ENCODE data around the gene MRPL9. TPM values are rescaled to one million over a fixed set of nuclear protein-coding genes. Genes with fewer than 3 reads are reported as not detected.

MRPL9 gene
- total RNA-seq, 2 experiments from 2014 or later = 152 to 164 TPM

DNA sequence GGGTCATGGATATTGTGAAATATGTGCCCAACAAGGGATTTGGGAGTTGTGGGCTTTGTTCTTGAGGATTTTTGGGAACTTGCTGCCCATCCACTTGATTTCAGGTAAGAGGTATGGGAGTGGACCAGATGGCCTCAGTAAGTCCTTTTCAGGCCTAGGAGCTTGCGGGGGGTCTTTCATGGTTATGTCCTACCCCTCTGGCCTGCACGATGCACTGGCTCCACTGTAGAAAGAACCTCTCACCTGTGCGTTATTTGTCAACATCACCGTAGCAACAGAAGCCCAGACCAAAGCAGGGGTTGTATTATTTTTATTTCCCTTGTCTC, 33.4 kb downstream of the MRPL9 start:
- Histone ChIP-seq H3K27ac (ENCODE audit: low read depth in 1 of 2, low read length in 2 of 2) (no peak overlapping the region), H3K36me3 (ENCODE audit: insufficient read depth, low read length) (no peaks in the 10 kb centered on the region), H3K27me3 (ENCODE audit: control insufficient read depth in 1 of 2, insufficient read depth in 2 of 2, low read length in 2 of 2) (peaks cover 12 to 37% of the 10 kb centered on the region in 2 experiments), H3K4me1 (ENCODE audit: insufficient read depth, low read length) (no peaks in the 10 kb centered on the region), H3K9me3 (ENCODE audit: control insufficient read depth in 1 of 2, insufficient read depth in 1 of 2, low read length in 2 of 2) (no peaks in the 10 kb centered on the region), H3K4me3 (ENCODE audit: low read length) (no peak overlapping the region)
- POLR2A ChIA-PET = no interaction called here
- DNase-seq (no peak), ATAC-seq (ENCODE audit: poor library complexity) (no peak)
- TF ChIP-seq, protein P1, sequence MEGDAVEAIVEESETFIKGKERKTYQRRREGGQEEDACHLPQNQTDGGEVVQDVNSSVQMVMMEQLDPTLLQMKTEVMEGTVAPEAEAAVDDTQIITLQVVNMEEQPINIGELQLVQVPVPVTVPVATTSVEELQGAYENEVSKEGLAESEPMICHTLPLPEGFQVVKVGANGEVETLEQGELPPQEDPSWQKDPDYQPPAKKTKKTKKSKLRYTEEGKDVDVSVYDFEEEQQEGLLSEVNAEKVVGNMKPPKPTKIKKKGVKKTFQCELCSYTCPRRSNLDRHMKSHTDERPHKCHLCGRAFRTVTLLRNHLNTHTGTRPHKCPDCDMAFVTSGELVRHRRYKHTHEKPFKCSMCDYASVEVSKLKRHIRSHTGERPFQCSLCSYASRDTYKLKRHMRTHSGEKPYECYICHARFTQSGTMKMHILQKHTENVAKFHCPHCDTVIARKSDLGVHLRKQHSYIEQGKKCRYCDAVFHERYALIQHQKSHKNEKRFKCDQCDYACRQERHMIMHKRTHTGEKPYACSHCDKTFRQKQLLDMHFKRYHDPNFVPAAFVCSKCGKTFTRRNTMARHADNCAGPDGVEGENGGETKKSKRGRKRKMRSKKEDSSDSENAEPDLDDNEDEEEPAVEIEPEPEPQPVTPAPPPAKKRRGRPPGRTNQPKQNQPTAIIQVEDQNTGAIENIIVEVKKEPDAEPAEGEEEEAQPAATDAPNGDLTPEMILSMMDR (IDR thresholded peaks at IDR 0.05) = no peak
- Mint-ChIP-seq H3K36me3 (ENCODE audit: low read depth) (no peaks in the 10 kb centered on the region), H3K9me3 (no peaks in the 10 kb centered on the region), H3K27ac (no peak overlapping the region), H3K27me3 (peaks cover 61% of the 10 kb centered on the region), H3K4me3 (no peak overlapping the region), H3K4me1 (ENCODE audit: low read depth) (no peaks in the 10 kb centered on the region)
- intact Hi-C loops (cut with DNase I, micrococcal nuclease) = loop anchor here in 1 of 2 experiments (10.0 kb wide), 1 partner anchor 425 kb away; no protein-coding TSS in a partner anchor
- CTCF ChIA-PET = no interaction called here

GRCh38 chr1:151729157-151729965, 33.9 kb downstream of the MRPL9 start:
- ChIA-PET CTCF (no interaction called here), POLR2A (no interaction called here)

DNA sequence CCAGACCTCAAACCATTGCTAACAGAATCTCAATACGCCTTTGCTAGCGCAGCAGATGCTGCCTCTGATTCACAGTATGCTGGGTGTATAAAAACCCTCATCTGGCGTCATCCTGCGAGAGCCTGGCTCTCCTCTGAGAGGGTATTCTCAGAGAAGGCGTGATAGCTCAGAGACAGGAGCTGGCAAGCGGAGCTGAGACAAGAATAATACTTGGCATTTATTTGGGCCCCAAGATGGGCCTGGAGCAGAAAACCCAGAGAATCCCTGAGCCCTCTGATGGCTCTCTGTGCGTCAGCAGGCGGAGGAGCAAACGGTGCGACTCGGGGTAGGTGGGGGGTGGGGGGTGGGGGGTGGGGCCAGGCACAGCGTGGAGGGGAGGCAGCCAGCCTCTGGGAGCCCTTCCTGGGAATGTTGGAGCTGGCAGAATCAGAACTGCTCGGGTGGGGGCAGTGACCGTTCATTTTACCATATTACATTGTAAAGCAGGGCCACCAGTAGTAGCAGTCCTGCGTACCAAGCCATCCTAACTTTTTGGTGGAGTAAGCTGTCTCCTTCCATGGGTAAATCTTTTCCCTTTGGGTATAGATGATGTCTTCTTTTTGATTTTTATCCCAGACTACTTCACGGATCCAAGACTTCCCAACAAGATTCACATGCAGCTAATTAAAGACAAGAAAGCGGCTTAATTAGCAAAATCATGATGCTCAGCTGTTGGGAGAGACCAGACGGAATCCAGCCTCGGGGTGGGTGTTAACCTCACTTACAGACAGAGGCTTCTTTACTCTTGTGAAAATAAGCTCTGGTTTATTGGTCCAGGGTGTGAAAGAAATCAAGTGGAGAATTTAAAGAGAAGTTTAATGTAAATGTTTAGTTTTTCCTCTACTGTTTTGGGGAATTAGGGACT, 34.9 kb downstream of the MRPL9 start:
- Histone ChIP-seq H3K9me3 (ENCODE audit: control insufficient read depth in 1 of 2, insufficient read depth in 1 of 2, low read length in 2 of 2) (no peaks in the 10 kb centered on the region), H3K4me3 (ENCODE audit: low read length) (no peak overlapping the region), H3K27me3 (ENCODE audit: control insufficient read depth in 1 of 2, insufficient read depth in 2 of 2, low read length in 2 of 2) (peaks cover 22 to 42% of the 10 kb centered on the region in 2 experiments), H3K36me3 (ENCODE audit: insufficient read depth, low read length) (no peaks in the 10 kb centered on the region), H3K4me1 (ENCODE audit: insufficient read depth, low read length) (no peaks in the 10 kb centered on the region), H3K27ac (ENCODE audit: low read depth in 1 of 2, low read length in 2 of 2) (no peak overlapping the region)
- TF ChIP-seq, protein P1 (IDR thresholded peaks at IDR 0.05) = no peak
- no peaks in the 10 kb centered on the region for H3K9me3 Mint-ChIP-seq
- H3K27ac Mint-ChIP-seq = no peak overlapping the region
- H3K4me1 Mint-ChIP-seq (ENCODE audit: low read depth) = no peaks in the 10 kb centered on the region
- intact Hi-C loops (cut with DNase I, micrococcal nuclease) = no loop called here
- H3K4me3 Mint-ChIP-seq = no peak overlapping the region
- ATAC-seq (ENCODE audit: poor library complexity) = no peak
- H3K36me3 Mint-ChIP-seq (ENCODE audit: low read depth) = no peaks in the 10 kb centered on the region
- ChIA-PET POLR2A (no interaction called here), CTCF (no interaction called here)
- peaks cover 73% of the 10 kb centered on the region for H3K27me3 Mint-ChIP-seq
- DNase-seq = no peak

More at GRCh38 chr1:151729157-151729965, 33.9 kb downstream of the MRPL9 start:
- H3K4me3 Mint-ChIP-seq = no peak overlapping the region
- Histone ChIP-seq H3K27me3 (ENCODE audit: control insufficient read depth in 1 of 2, insufficient read depth in 2 of 2, low read length in 2 of 2) (peaks cover 14 to 39% of the 10 kb centered on the region in 2 experiments), H3K9me3 (ENCODE audit: control insufficient read depth in 1 of 2, insufficient read depth in 1 of 2, low read length in 2 of 2) (no peaks in the 10 kb centered on the region), H3K27ac (ENCODE audit: low read depth in 1 of 2, low read length in 2 of 2) (no peak overlapping the region), H3K4me3 (ENCODE audit: low read length) (no peak overlapping the region), H3K4me1 (ENCODE audit: insufficient read depth, low read length) (no peaks in the 10 kb centered on the region), H3K36me3 (ENCODE audit: insufficient read depth, low read length) (no peaks in the 10 kb centered on the region)
- intact Hi-C loops (cut with DNase I, micrococcal nuclease) = no loop called here
- ATAC-seq (ENCODE audit: poor library complexity) = no peak
- no peak overlapping the region for H3K27ac Mint-ChIP-seq
- TF ChIP-seq, protein P1 (IDR thresholded peaks at IDR 0.05) = no peak
- DNase-seq = no peak
- no peaks in the 10 kb centered on the region for H3K4me1 Mint-ChIP-seq (ENCODE audit: low read depth)
- no peaks in the 10 kb centered on the region for H3K9me3 Mint-ChIP-seq
- H3K36me3 Mint-ChIP-seq (ENCODE audit: low read depth) = no peaks in the 10 kb centered on the region
- peaks cover 64% of the 10 kb centered on the region for H3K27me3 Mint-ChIP-seq
